ENCODE measurements around the gene UST.

Gene UST

DNA sequence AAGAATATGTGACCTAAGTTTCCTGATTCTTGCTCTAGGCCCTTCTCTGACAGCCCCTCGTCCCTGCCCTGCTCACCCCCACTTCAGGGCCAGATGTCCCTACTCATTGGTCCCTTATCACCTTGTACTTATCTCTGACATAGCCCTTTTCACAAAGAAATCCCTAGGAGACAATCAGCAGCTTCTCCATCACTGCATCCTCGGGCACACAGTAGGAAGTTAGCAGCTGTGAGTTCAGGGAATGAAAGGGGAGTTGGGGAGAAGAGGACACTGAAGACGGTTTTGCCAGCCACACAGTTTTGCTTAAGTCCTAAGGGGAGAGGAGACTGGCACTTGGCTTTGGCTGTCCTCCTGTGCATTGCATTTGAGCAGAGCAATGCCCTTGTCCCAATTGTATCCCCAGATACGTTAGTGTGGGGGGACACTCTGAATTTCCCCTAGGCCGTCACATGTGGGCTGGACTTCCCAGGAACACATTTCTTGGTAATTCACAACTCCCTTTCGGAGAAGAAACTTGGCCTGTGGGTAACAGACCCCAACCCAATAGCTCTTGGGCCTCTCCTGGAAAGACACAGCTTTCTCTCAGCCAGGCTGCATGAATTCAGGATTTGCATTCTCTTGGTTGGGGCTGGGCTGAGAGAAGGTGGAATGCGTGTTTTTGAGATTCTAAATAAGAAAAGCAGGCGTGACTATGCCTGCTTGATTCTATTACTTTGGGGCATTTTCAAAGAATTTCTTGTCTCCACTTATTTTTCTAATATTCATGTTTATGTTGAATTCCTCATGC, 177.6 kb downstream of the UST start:
- Mint-ChIP-seq H3K4me1 (ENCODE audit: low read depth) (no peaks in the 10 kb centered on the region), H3K27ac (no peak overlapping the region), H3K4me3 (no peak overlapping the region), H3K27me3 (no peaks in the 10 kb centered on the region), H3K9me3 (peaks cover 3% of the 10 kb centered on the region), H3K36me3 (ENCODE audit: low read depth) (no peaks in the 10 kb centered on the region)
- intact Hi-C loops (cut with micrococcal nuclease), result no loop called here

DNA sequence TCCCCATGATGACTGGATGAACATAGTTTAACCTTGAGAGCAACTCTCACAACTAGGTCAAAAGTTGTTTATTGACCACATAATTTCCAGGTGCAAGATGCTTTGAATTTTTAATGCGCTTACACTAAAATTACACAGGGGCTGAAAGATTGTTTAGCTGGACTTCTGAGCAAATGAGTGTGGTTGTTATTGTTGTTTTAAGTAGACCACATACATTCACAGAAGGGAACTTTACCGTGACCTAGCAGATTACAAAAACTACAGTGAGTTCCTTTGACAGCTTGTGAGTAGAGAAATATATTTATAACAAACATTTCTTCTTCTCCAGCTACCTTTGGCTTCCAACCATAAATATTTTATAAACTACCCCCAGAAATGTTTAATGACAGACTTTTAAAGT, 178.9 kb downstream of the UST start:
- no peaks in the 10 kb centered on the region for H3K9me3 Mint-ChIP-seq
- no peak overlapping the region for H3K27ac Mint-ChIP-seq
- no peaks in the 10 kb centered on the region for H3K36me3 Mint-ChIP-seq (ENCODE audit: low read depth)
- no peak overlapping the region for H3K4me3 Mint-ChIP-seq
- H3K4me1 Mint-ChIP-seq (ENCODE audit: low read depth), result no peaks in the 10 kb centered on the region
- no peaks in the 10 kb centered on the region for H3K27me3 Mint-ChIP-seq
- intact Hi-C loops (cut with micrococcal nuclease), result no loop called here

DNA sequence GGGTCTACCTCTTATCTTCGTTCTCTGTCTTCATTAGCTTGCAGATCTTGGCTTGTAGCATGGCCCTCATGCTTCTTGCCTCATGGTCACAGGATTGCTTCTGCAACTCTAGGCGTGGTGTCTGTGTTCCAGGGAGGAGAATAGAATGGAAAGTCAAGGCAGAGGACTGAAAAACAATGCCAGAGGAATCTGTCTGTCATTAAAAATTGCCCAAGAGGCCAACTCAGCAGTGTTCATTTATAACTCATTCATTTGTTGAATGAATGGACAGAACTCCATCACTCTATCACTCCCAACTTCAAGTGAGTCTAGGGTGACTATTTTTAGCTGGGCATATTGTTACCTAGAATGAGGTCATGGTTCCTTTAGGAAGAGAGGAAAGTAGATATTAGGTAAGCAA, 179.6 kb downstream of the UST start:
- Mint-ChIP-seq H3K27me3 (no peaks in the 10 kb centered on the region), H3K4me1 (ENCODE audit: low read depth) (no peaks in the 10 kb centered on the region), H3K9me3 (no peaks in the 10 kb centered on the region), H3K27ac (no peak overlapping the region), H3K4me3 (no peak overlapping the region), H3K36me3 (ENCODE audit: low read depth) (no peaks in the 10 kb centered on the region)
- intact Hi-C loops (cut with micrococcal nuclease), result no loop called here

DNA sequence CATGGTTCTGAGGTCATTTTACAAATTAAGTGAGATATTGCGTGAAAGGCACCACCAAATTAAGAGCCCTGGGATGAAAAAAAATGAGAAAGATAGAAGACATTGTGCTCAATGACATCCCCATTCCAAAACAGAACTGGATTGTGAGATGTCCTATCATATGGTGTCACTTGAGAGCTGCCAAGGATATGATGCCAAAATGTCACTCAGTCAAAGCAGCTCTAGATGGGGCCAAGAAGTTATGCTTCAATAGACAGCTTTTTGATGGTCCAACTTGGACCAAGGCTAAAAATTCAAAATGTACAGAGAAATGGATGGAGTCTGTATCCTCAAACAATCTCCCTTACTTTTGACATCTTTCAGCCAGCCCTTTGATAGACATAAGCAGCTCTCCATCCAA, 180.8 kb downstream of the UST start:
- H3K4me3 Mint-ChIP-seq, result no peak overlapping the region
- no peaks in the 10 kb centered on the region for H3K36me3 Mint-ChIP-seq (ENCODE audit: low read depth)
- H3K9me3 Mint-ChIP-seq, result no peaks in the 10 kb centered on the region
- no peak overlapping the region for H3K27ac Mint-ChIP-seq
- intact Hi-C loops (cut with micrococcal nuclease), result no loop called here
- no peaks in the 10 kb centered on the region for H3K4me1 Mint-ChIP-seq (ENCODE audit: low read depth)
- no peaks in the 10 kb centered on the region for H3K27me3 Mint-ChIP-seq

DNA sequence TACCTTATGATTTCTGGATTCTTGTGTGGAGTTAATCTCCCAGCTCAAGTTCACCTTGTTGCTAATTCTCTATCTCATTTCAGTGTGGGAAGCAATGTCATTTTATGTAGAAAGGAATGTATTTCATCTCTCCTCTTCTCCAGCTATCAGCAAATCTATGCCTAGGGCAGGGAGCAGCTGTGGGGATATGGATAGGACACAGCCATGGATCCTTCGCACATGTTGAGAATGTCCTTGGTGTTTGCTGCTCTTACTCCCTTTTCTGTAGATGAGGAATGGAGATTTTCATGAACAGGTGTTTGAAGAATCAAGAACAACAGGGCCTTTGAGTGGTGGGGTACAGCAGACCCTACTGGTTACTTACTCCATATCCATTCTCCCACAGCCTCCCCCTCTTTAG, 182.0 kb downstream of the UST start:
- Mint-ChIP-seq H3K4me1 (ENCODE audit: low read depth) (no peaks in the 10 kb centered on the region), H3K4me3 (no peak overlapping the region), H3K9me3 (no peaks in the 10 kb centered on the region), H3K27ac (no peak overlapping the region), H3K27me3 (peaks cover 4% of the 10 kb centered on the region), H3K36me3 (ENCODE audit: low read depth) (no peaks in the 10 kb centered on the region)
- intact Hi-C loops (cut with micrococcal nuclease), result no loop called here

DNA sequence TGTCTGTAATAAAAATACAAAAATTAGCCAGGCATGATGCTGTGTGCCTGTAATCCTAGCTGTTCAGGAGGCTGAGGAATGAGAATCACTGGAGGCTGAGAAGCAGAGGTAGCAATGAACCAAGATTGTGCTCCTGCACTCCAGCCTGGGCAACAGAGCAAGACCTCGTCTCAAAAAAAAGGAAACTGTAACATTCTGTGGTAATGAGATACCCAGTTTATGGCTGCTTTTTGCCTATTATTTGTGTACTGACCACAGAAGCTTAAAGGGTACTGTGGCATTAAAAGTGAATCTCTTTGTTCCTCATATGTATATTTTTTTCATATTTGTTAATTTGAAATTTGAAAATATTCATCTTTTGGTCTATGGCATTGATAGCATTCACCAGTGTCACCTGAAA, 185.4 kb downstream of the UST start:
- intact Hi-C loops (cut with micrococcal nuclease), result no loop called here
- Mint-ChIP-seq H3K36me3 (ENCODE audit: low read depth) (no peaks in the 10 kb centered on the region), H3K27ac (no peak overlapping the region), H3K4me1 (ENCODE audit: low read depth) (no peaks in the 10 kb centered on the region), H3K27me3 (peaks cover 4% of the 10 kb centered on the region), H3K4me3 (no peak overlapping the region), H3K9me3 (no peaks in the 10 kb centered on the region)

DNA sequence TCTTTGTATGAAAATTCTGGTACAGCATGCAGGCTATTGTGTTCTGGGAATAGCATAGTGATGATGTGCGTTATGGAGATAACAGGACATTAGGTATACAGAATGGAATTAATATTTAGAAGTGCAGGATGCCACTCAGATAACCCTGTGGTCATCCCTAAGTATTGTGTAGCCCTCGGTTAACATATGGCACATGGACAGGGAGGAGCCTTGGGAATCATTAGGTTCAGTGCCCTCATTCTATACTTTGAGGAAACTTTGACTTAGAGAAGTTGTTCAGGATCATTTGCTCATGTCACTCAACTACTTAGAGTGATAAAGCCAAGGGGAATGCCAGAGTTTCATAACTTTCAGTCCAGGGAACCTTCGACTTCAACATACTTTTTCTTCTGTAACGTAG, 185.9 kb downstream of the UST start:
- intact Hi-C loops (cut with micrococcal nuclease), result no loop called here
- Mint-ChIP-seq H3K36me3 (ENCODE audit: low read depth) (no peaks in the 10 kb centered on the region), H3K27me3 (peaks cover 4% of the 10 kb centered on the region), H3K9me3 (no peaks in the 10 kb centered on the region), H3K4me1 (ENCODE audit: low read depth) (no peaks in the 10 kb centered on the region), H3K4me3 (no peak overlapping the region), H3K27ac (no peak overlapping the region)

DNA sequence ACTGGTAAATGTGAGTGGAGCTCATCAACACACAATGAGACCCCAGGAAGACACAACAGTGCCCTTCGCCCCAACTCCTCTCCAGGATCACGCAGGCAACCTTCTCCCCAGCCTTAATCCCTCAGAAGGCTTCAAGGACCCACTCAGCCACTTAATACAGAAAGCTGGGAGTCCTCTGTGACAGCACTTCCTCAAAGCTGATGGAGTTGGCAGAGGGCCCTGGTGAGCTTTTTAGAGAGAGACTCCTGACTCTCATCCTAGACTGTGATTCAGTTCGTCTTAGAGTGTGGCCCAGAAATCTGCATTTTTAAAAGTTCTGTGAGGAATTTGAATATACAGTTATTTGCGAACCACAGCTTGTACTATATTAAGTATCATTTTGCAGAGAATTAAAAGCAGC, 187.7 kb downstream of the UST start:
- no peaks in the 10 kb centered on the region for H3K36me3 Mint-ChIP-seq (ENCODE audit: low read depth)
- peaks cover 5% of the 10 kb centered on the region for H3K27me3 Mint-ChIP-seq
- no peaks in the 10 kb centered on the region for H3K4me1 Mint-ChIP-seq (ENCODE audit: low read depth)
- no peaks in the 10 kb centered on the region for H3K9me3 Mint-ChIP-seq
- H3K4me3 Mint-ChIP-seq, result no peak overlapping the region
- H3K27ac Mint-ChIP-seq, result no peak overlapping the region
- intact Hi-C loops (cut with micrococcal nuclease), result no loop called here

DNA sequence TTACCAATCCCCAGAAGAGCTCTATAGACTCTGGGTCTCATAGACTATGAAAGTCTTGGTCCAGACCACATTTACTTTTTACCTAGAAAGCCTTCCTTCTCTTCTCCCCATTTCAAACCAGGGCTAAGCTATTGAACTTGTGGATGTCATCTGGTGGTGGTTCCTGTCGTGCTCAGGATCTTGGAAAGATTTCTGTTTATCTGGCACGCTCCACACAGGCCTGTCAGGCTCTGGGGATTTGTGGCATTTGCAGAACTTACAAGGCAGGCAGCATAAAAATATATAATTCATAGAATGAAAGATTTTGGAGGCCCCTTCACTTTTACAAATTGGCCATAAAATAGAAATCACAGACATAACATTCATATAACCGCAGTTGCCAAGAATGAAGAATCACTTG, 188.1 kb downstream of the UST start:
- Mint-ChIP-seq H3K9me3 (no peaks in the 10 kb centered on the region), H3K4me3 (no peak overlapping the region), H3K27me3 (peaks cover 5% of the 10 kb centered on the region), H3K36me3 (ENCODE audit: low read depth) (no peaks in the 10 kb centered on the region), H3K27ac (no peak overlapping the region), H3K4me1 (ENCODE audit: low read depth) (no peaks in the 10 kb centered on the region)
- intact Hi-C loops (cut with micrococcal nuclease), result no loop called here

DNA sequence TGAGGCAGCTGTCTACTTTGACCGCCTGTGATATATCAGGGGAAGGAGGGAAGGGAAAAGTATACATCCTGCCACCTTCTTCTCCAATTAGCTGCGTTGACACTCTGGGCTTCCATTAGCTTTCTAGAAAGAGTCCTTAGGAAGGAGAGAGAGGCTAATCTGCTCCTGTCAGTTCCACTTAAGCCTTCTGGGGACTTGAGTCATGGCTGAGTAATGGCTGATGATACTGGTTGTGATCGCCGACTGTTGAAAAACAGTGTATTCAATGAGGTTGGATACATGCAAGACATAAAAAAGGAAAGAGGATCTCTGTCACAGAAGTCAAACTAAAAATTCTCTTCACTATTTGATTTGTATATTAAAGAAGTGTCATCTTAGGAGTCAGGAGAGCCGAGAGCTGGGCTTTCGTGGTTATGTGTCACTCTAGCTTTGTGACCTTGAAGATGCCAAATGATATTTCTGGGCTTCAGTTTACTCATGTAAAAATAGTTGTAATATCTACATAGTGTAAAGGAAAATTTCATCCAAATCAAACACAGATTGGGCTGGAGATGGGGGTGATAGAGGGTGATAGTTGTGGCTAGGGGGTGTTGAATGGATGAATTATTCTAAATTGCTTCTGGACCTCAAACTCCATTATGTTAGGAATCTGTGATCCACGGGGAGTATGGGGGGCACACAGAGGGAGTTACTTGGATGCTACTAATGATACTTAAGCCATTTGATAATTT, 189.0 kb downstream of the UST start:
- no peak overlapping the region for H3K4me3 Mint-ChIP-seq
- no peaks in the 10 kb centered on the region for H3K9me3 Mint-ChIP-seq
- no peak overlapping the region for H3K27ac Mint-ChIP-seq
- H3K27me3 Mint-ChIP-seq, result peaks cover 5% of the 10 kb centered on the region
- H3K4me1 Mint-ChIP-seq (ENCODE audit: low read depth), result no peaks in the 10 kb centered on the region
- intact Hi-C loops (cut with micrococcal nuclease), result no loop called here
- H3K36me3 Mint-ChIP-seq (ENCODE audit: low read depth), result no peaks in the 10 kb centered on the region

DNA sequence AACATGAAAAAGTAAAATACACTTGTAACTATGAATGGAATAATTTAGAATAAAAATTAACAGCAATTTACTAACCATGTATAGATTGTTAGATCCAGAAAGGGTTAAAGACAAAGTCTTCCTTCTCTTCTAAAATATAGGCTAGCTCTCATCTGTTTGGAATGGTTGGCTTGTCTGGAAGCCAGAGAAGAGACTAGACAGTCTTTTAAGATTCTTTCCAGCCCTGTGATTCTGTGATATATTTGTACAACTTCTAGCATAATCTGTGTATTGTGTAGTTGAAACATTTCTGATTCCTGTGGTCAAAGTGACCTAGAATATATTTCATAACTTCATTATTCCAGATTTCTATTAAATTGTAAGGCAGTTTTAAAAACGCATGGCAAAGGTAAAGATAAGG, 196.6 kb downstream of the UST start:
- no peaks in the 10 kb centered on the region for H3K36me3 Mint-ChIP-seq (ENCODE audit: low read depth)
- no peak overlapping the region for H3K27ac Mint-ChIP-seq
- no peaks in the 10 kb centered on the region for H3K4me1 Mint-ChIP-seq (ENCODE audit: low read depth)
- no peaks in the 10 kb centered on the region for H3K9me3 Mint-ChIP-seq
- intact Hi-C loops (cut with micrococcal nuclease), result no loop called here
- H3K27me3 Mint-ChIP-seq, result peaks cover 5% of the 10 kb centered on the region
- no peak overlapping the region for H3K4me3 Mint-ChIP-seq

DNA sequence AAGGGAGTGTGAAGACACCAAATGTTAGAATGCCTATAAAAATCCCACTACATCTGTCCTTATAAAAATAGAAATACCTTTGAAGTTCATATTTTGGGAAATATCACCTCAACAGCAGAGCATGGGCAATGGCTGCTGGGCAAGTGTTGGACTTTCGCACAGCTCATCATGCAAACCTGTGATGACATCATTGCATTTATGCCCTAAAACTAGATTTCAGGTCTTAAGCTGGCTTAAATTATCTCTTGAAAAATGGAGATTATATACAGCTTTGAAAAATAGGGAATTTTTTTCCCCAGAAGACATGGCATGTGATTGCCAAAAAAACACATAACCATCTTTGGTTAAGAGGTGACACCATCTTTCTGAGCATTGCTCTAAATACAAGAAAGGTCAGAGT, 197.8 kb downstream of the UST start:
- no peak overlapping the region for H3K4me3 Mint-ChIP-seq
- peaks cover 4% of the 10 kb centered on the region for H3K27me3 Mint-ChIP-seq
- H3K36me3 Mint-ChIP-seq (ENCODE audit: low read depth), result no peaks in the 10 kb centered on the region
- no peak overlapping the region for H3K27ac Mint-ChIP-seq
- H3K9me3 Mint-ChIP-seq, result no peaks in the 10 kb centered on the region
- intact Hi-C loops (cut with micrococcal nuclease), result loop anchor here (5.0 kb wide), 1 partner anchor 387 kb away; no protein-coding TSS in a partner anchor
- no peaks in the 10 kb centered on the region for H3K4me1 Mint-ChIP-seq (ENCODE audit: low read depth)

DNA sequence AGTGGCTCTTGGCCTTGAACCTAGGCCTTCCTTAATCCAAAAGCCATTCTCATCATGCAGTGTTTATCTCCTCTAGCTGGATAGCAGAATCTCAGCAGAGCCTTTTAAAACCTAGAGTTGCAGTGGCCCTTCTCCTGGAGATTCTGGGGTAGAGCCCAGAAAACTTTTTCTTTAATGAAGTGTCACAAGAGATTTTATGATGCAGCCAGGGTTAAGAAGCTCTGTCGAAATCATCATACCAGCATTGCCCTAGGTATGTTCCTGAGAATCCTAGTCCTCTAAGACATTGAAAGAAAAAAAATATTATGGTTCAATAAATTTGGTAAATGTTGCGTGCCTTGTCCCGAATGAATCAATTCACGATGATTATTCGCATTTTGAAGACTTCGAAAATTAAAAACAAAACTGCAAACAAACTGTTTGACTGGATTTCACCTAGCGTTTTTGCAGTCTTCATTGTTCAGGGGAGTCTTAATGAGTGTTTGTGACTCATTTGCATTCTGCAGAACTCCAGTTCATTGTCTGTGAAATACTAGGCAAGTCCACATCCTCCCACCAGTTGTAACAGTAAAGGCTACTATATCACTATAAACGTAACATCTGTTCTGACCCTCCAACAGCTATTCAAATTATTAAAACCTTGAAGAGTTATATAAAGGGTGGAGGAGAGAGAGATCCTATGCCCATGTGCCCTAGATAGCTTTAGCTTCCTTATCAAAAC, 198.6 kb downstream of the UST start:
- H3K4me3 Mint-ChIP-seq, result no peak overlapping the region
- H3K4me1 Mint-ChIP-seq (ENCODE audit: low read depth), result peaks cover 3% of the 10 kb centered on the region
- intact Hi-C loops (cut with micrococcal nuclease), result loop anchor here (5.0 kb wide), 1 partner anchor 388 kb away; no protein-coding TSS in a partner anchor
- H3K27ac Mint-ChIP-seq, result no peak overlapping the region
- H3K36me3 Mint-ChIP-seq (ENCODE audit: low read depth), result no peaks in the 10 kb centered on the region
- H3K27me3 Mint-ChIP-seq, result peaks cover 4% of the 10 kb centered on the region
- H3K9me3 Mint-ChIP-seq, result no peaks in the 10 kb centered on the region

Data from dendritic cell treated with granulocyte-macrophage colony-stimulating factor and Interleukin-4, amounts not matched to agents 40 ng/mL and 50 ng/mL, for 4 days (primary cell).